ENCODE measurements around the gene NCMAP.

DNA sequence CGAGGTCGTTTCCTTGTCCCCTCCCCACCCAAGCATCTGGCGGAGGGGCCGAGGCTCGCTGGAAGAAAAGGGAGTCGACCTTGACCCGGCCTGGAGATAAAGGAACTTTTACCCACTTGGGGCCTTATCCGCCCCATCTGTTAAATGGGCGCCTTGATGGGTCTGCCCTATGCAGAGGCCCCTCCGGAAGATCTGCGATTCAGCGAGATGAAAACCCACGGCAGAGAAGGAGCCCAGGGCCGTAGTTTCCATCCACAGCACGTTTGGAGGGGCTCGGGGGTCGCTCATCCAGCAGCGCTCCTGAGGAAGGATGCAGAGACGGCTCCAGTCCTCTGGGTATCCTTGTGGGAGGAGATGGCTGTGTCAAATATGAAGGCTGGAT, 518 bp downstream of the NCMAP start:
- TF ChIP-seq, protein P1, sequence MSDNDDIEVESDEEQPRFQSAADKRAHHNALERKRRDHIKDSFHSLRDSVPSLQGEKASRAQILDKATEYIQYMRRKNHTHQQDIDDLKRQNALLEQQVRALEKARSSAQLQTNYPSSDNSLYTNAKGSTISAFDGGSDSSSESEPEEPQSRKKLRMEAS (IDR thresholded peaks at IDR 0.05; ENCODE audit: low read depth): no peak
- no peak for TF ChIP-seq MXI1 (IDR thresholded peaks at IDR 0.05; ENCODE audit: low read depth, low read length)
- no peak for TF ChIP-seq GABPA (IDR thresholded peaks at IDR 0.05; ENCODE audit: low read depth)
- TF ChIP-seq, protein P2, sequence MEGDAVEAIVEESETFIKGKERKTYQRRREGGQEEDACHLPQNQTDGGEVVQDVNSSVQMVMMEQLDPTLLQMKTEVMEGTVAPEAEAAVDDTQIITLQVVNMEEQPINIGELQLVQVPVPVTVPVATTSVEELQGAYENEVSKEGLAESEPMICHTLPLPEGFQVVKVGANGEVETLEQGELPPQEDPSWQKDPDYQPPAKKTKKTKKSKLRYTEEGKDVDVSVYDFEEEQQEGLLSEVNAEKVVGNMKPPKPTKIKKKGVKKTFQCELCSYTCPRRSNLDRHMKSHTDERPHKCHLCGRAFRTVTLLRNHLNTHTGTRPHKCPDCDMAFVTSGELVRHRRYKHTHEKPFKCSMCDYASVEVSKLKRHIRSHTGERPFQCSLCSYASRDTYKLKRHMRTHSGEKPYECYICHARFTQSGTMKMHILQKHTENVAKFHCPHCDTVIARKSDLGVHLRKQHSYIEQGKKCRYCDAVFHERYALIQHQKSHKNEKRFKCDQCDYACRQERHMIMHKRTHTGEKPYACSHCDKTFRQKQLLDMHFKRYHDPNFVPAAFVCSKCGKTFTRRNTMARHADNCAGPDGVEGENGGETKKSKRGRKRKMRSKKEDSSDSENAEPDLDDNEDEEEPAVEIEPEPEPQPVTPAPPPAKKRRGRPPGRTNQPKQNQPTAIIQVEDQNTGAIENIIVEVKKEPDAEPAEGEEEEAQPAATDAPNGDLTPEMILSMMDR (IDR thresholded peaks at IDR 0.05): no peak
- TF ChIP-seq SIN3A (IDR thresholded peaks at IDR 0.05; ENCODE audit: borderline replicate concordance, low read depth, low read length): no peak
- TF ChIP-seq, protein P3, sequence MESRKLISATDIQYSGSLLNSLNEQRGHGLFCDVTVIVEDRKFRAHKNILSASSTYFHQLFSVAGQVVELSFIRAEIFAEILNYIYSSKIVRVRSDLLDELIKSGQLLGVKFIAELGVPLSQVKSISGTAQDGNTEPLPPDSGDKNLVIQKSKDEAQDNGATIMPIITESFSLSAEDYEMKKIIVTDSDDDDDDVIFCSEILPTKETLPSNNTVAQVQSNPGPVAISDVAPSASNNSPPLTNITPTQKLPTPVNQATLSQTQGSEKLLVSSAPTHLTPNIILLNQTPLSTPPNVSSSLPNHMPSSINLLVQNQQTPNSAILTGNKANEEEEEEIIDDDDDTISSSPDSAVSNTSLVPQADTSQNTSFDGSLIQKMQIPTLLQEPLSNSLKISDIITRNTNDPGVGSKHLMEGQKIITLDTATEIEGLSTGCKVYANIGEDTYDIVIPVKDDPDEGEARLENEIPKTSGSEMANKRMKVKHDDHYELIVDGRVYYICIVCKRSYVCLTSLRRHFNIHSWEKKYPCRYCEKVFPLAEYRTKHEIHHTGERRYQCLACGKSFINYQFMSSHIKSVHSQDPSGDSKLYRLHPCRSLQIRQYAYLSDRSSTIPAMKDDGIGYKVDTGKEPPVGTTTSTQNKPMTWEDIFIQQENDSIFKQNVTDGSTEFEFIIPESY (IDR thresholded peaks at IDR 0.05; ENCODE audit: borderline replicate concordance, low read depth): no peak
- TF ChIP-seq TEAD4 (IDR thresholded peaks at IDR 0.05; ENCODE audit: borderline replicate concordance, insufficient read depth): no peak
- no peak for TF ChIP-seq POLR2AphosphoS5 (IDR thresholded peaks at IDR 0.05; ENCODE audit: low read depth, low read length)
- TF ChIP-seq TAF1 (IDR thresholded peaks at IDR 0.05; ENCODE audit: borderline replicate concordance, low read depth, low read length): no peak
- TF ChIP-seq, protein P4, sequence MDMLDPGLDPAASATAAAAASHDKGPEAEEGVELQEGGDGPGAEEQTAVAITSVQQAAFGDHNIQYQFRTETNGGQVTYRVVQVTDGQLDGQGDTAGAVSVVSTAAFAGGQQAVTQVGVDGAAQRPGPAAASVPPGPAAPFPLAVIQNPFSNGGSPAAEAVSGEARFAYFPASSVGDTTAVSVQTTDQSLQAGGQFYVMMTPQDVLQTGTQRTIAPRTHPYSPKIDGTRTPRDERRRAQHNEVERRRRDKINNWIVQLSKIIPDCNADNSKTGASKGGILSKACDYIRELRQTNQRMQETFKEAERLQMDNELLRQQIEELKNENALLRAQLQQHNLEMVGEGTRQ (IDR thresholded peaks at IDR 0.05; ENCODE audit: borderline replicate concordance, low read depth, low read length): no peak
- TF ChIP-seq TCF12 (IDR thresholded peaks at IDR 0.05): no peak

Measured in SK-N-SH (cell line).